H1 (cell line): Measurements from ENCODE around the gene PEX26. TPM values are rescaled to one million over a fixed set of nuclear protein-coding genes. Genes with fewer than 3 reads are reported as not detected.

ENCODE experiments used
- CTCF ChIA-PET: fragments of 300-600 bp; sonication (Branson Sonifier 250); formaldehyde crosslinking; loops from one replicate; lab custom pipeline; 2021; ENCODE audit not compliant: partially characterized antibody; lab: Charles Lee
- POLR2A ChIA-PET: fragments of 300-600 bp; sonication (Branson Sonifier 250); formaldehyde crosslinking; loops from one replicate; lab custom pipeline; 2021; ENCODE audit warnings: inconsistent platforms; ENCODE audit not compliant: partially characterized antibody; lab: Charles Lee
- DNase-seq, 2 experiments: peaks; one replicate each; pipeline versions ENCODE4 v3.0.0 to v3.0.0-alpha.2; 2010 to 2022; ENCODE audit warnings: low spot score in 2 of 2, low read depth in 1 of 2, mixed read lengths in 1 of 2
- FAIRE-seq: peaks from 2 replicates; lab custom pipeline; 2011; peaks lifted over from hg19 to GRCh38; lab: Jason Lieb, UNC
- H2AFZ ChIP-seq: 2 replicates; pipeline ENCODE4 v1.8.1; 2012; ENCODE audit warnings: low read length, inconsistent platforms
- H2AK5ac ChIP-seq: 2 replicates; pipeline ENCODE4 v1.6.1; 2013; ENCODE audit warnings: low read depth, low read length
- H2BK120ac ChIP-seq: replicated peaks from 2 replicates; pipeline ENCODE3; 2013; ENCODE audit warnings: low read depth, low read length, inconsistent platforms
- H2BK12ac ChIP-seq: 2 replicates; pipeline ENCODE4 v1.6.1; 2013; ENCODE audit warnings: low read depth, low read length
- H2BK15ac ChIP-seq: 2 replicates; pipeline ENCODE4 v1.6.1; 2013; ENCODE audit warnings: low read length
- H2BK20ac ChIP-seq: 2 replicates; pipeline ENCODE4 v1.6.1; 2013; ENCODE audit warnings: low read length
- H2BK5ac ChIP-seq: 2 replicates; pipeline ENCODE4 v1.6.1; 2013; ENCODE audit warnings: low read depth, low read length
- H3K14ac ChIP-seq: 2 replicates; pipeline ENCODE4 v1.6.1; 2013; ENCODE audit warnings: inconsistent platforms; ENCODE audit not compliant: insufficient read length
- H3K18ac ChIP-seq: 2 replicates; pipeline ENCODE4 v1.6.1; 2013; ENCODE audit warnings: low read length; ENCODE audit errors: extremely low read depth
- H3K23ac ChIP-seq: 2 replicates; pipeline ENCODE4 v1.6.1; 2013; ENCODE audit warnings: inconsistent platforms; ENCODE audit not compliant: insufficient read length
- H3K23me2 ChIP-seq: 2 replicates; pipeline ENCODE4 v1.6.1; 2013; ENCODE audit warnings: low read depth, low read length
- H3K27ac ChIP-seq: 2 replicates; pipeline ENCODE4 v1.6.1; 2011; ENCODE audit warnings: low read depth, low read length, inconsistent platforms
- H3K27me3 ChIP-seq, 4 experiments: replicated peaks in 1 of 4; 1 replicate in 1 of 4; 2 replicates in 3 of 4; pipeline versions ENCODE4 v1.6.1 to v1.8.1; 2011 to 2013; ENCODE audit warnings: low read length in 3 of 4, mild to moderate bottlenecking in 3 of 4, inconsistent platforms in 2 of 4, mixed read lengths in 2 of 4, moderate library complexity in 1 of 4; ENCODE audit not compliant: control insufficient read depth in 3 of 4, insufficient read depth in 3 of 4; ENCODE audit errors: extremely low read depth in 1 of 4
- H3K36me3 ChIP-seq, 4 experiments: 2 replicates each; pipeline versions ENCODE4 v1.6.1 to v1.8.1; 2011 to 2013; ENCODE audit warnings: mild to moderate bottlenecking in 4 of 4, low read length in 3 of 4, moderate library complexity in 2 of 4, control low read depth in 1 of 4, inconsistent platforms in 1 of 4; ENCODE audit not compliant: insufficient read depth in 4 of 4, control insufficient read depth in 2 of 4
- H3K4ac ChIP-seq: replicated peaks from 2 replicates; pipeline ENCODE3; 2013; ENCODE audit warnings: low read length, low read depth, mixed read lengths, inconsistent platforms; ENCODE audit not compliant: insufficient read length
- H3K4me1 ChIP-seq, 4 experiments: replicated peaks in 1 of 4; 1 replicate in 1 of 4; 2 replicates in 3 of 4; pipeline versions ENCODE4 v1.6.1 to v1.8.1; 2011 to 2013; ENCODE audit warnings: low read length in 3 of 4, inconsistent platforms in 2 of 4, mixed read lengths in 1 of 4; ENCODE audit not compliant: insufficient read depth in 4 of 4, control insufficient read depth in 3 of 4
- H3K4me2 ChIP-seq, 2 experiments: 2 replicates each; pipeline versions ENCODE4 v1.6.1 to v1.8.1; 2011 to 2013; ENCODE audit warnings: low read depth in 2 of 2, low read length in 2 of 2, control low read depth in 1 of 2, inconsistent platforms in 1 of 2, mild to moderate bottlenecking in 1 of 2; ENCODE audit not compliant: insufficient read depth in 1 of 2
- H3K4me3 ChIP-seq, 4 experiments: fragments of 200-600, 300-600 bp in 1 of 4; sonication (generic), shearing (Covaris generic), sonication (Bioruptor Twin) in 1 of 4; 2 replicates each; pipeline versions ENCODE4 v1.5.1 to v1.8.1; 2011 to 2016; ENCODE audit warnings: low read length in 4 of 4, low read depth in 3 of 4, control low read depth in 2 of 4, inconsistent platforms in 2 of 4, mild to moderate bottlenecking in 2 of 4, mixed read lengths in 1 of 4, moderate library complexity in 1 of 4; ENCODE audit not compliant: insufficient read depth in 2 of 4; ENCODE audit errors: extremely low read depth in 1 of 4
- H3K56ac ChIP-seq: replicated peaks from 2 replicates; pipeline ENCODE3; 2013; ENCODE audit warnings: low read depth, mild to moderate bottlenecking, mixed read lengths, low read length, inconsistent platforms; ENCODE audit not compliant: insufficient read length
- H3K79me1 ChIP-seq: 2 replicates; pipeline ENCODE4 v1.6.1; 2013; ENCODE audit warnings: low read depth, low read length, control low read depth
- H3K79me2 ChIP-seq, 2 experiments: 2 replicates each; pipeline versions ENCODE4 v1.6.1 to v1.8.1; 2012 to 2013; ENCODE audit warnings: low read length in 2 of 2, mild to moderate bottlenecking in 2 of 2, inconsistent platforms in 1 of 2; ENCODE audit not compliant: insufficient read depth in 2 of 2, control insufficient read depth in 1 of 2
- H3K9ac ChIP-seq, 4 experiments: replicated peaks in 1 of 4; 1 replicate in 1 of 4; 2 replicates in 3 of 4; pipeline versions ENCODE4 v1.6.1 to v1.8.1; 2011 to 2013; ENCODE audit warnings: low read depth in 3 of 4, low read length in 3 of 4, control low read depth in 2 of 4, mild to moderate bottlenecking in 2 of 4, moderate library complexity in 2 of 4, inconsistent platforms in 1 of 4; ENCODE audit errors: extremely low read depth in 1 of 4
- H3K9me3 ChIP-seq, 2 experiments: 2 replicates each; pipeline versions ENCODE4 v1.6.1 to v1.8.1; 2012 to 2013; ENCODE audit warnings: mild to moderate bottlenecking in 2 of 2, moderate library complexity in 2 of 2, control low read depth in 1 of 2, inconsistent platforms in 1 of 2, low read depth in 1 of 2, low read length in 1 of 2, mixed read lengths in 1 of 2; ENCODE audit not compliant: insufficient read depth in 2 of 2
- H4K20me1 ChIP-seq, 2 experiments: replicated peaks in 1 of 2; 2 replicates each; pipeline versions ENCODE3 to v1.8.1; 2011 to 2013; ENCODE audit warnings: inconsistent platforms in 2 of 2, low read length in 2 of 2, mild to moderate bottlenecking in 1 of 2; ENCODE audit not compliant: insufficient read depth in 2 of 2, control insufficient read depth in 1 of 2
- H4K5ac ChIP-seq: 2 replicates; pipeline ENCODE4 v1.6.1; 2013; ENCODE audit warnings: low read length, low read depth, mixed read lengths, inconsistent platforms; ENCODE audit not compliant: insufficient read length
- H4K8ac ChIP-seq: 2 replicates; pipeline ENCODE4 v1.8.0; 2013; ENCODE audit warnings: mild to moderate bottlenecking, moderate library complexity, low read length, inconsistent platforms; ENCODE audit not compliant: insufficient read depth; ENCODE audit errors: extremely low read depth
- H4K91ac ChIP-seq: replicated peaks from 2 replicates; pipeline ENCODE3; 2013; ENCODE audit warnings: low read length, mixed read lengths, inconsistent platforms; ENCODE audit not compliant: insufficient read length
- CBX5 ChIP-seq: fragments of 300-800, 300-1000 bp; sonication (generic); IDR thresholded peaks from 2 replicates; pipeline ENCODE4 v1.7.1; 2016; ENCODE audit warnings: antibody characterized with exemption, low read length, low read depth
- CREB1 ChIP-seq: IDR thresholded peaks from 2 replicates; pipeline ENCODE4 v1.6.1; 2012; ENCODE audit warnings: inconsistent platforms
- EZH2 ChIP-seq: fragments of 200-600 bp; sonication (generic); IDR thresholded peaks from 2 replicates; pipeline ENCODE4 v1.7.1; 2012; ENCODE audit warnings: low read depth, mild to moderate bottlenecking, moderate library complexity, low read length, inconsistent platforms; ENCODE audit not compliant: severe bottlenecking
- FOSL1 ChIP-seq: IDR thresholded peaks from 2 replicates; pipeline ENCODE4 v1.6.1; 2011; ENCODE audit warnings: mild to moderate bottlenecking, low read depth, low read length, moderate library complexity; ENCODE audit not compliant: insufficient read depth
- KDM5A ChIP-seq: fragments of 200-600 bp; IDR thresholded peaks from 2 replicates; pipeline ENCODE4 v1.7.1; 2012; ENCODE audit warnings: mild to moderate bottlenecking, low read length, inconsistent platforms, mixed read lengths
- NRF1 ChIP-seq: IDR thresholded peaks from 2 replicates; pipeline ENCODE4 v1.6.1; 2011; ENCODE audit warnings: mild to moderate bottlenecking, low read depth, low read length, improper control_type of control experiment
- PHF8 ChIP-seq: fragments of 200-600 bp; sonication (generic); conservative IDR thresholded peaks from 2 replicates; pipeline ENCODE4 v1.7.1; 2012; ENCODE audit warnings: low read depth, mild to moderate bottlenecking, inconsistent platforms, low read length, moderate library complexity
- POLR2AphosphoS5 ChIP-seq: IDR thresholded peaks from 2 replicates; pipeline ENCODE4 v1.6.1; 2011; ENCODE audit warnings: low read depth, low read length
- SAP30 ChIP-seq: fragments of 300-600 bp; sonication (generic); IDR thresholded peaks from 2 replicates; pipeline ENCODE4 v1.7.1; 2012; ENCODE audit warnings: low read length, moderate library complexity, mild to moderate bottlenecking, inconsistent platforms; ENCODE audit not compliant: insufficient read depth, insufficient replicate concordance
- SIX5 ChIP-seq: IDR thresholded peaks from 2 replicates; pipeline ENCODE4 v1.6.1; 2011; ENCODE audit warnings: mild to moderate bottlenecking, low read depth, low read length
- SP1 ChIP-seq: IDR thresholded peaks from 2 replicates; pipeline ENCODE4 v1.6.1; 2011; ENCODE audit warnings: low read depth, low read length
- TAF7 ChIP-seq: optimal IDR thresholded peaks from 2 replicates; pipeline ENCODE3; 2011; ENCODE audit warnings: low read depth, mild to moderate bottlenecking, inconsistent platforms, low read length, moderate library complexity, borderline replicate concordance
- TEAD4 ChIP-seq: IDR thresholded peaks from 2 replicates; pipeline ENCODE4 v1.6.1; 2012; ENCODE audit warnings: low read depth, low read length, inconsistent platforms, mixed read lengths
- ZNF274 ChIP-seq: IDR thresholded peaks from 2 replicates; pipeline ENCODE4 v1.7.0; 2012; ENCODE audit warnings: low read length, borderline replicate concordance; ENCODE audit errors: extremely low read depth
- WGBS, 2 experiments: shearing (Covaris generic) in 1 of 2; methylation state at CpG; one replicate each; pipeline versions ENCODE4 v1.1.6 to v1.1.7; 2013 to 2015; ENCODE audit warnings: low lambda C conversion rate in 2 of 2, mixed read lengths in 2 of 2, inconsistent platforms in 1 of 2, low coverage in 1 of 2, missing lambda C conversion rate in 1 of 2; ENCODE audit not compliant: insufficient replicate concordance in 2 of 2, insufficient coverage in 1 of 2, insufficient read length in 1 of 2; ENCODE audit errors: extremely low coverage in 1 of 2, missing lambda C conversion rate in 1 of 2; 5-methylcytosine and 5-hydroxymethylcytosine counted together
- polyA plus RNA-seq, 7 experiments: library from polyadenylated mRNA; depleted of rRNA in 3 of 7; stranded (reverse) in 5 of 7; unstranded in 2 of 7; fragments of >200 nt in 5 of 7; fragments of 200-250 nt in 2 of 7; gene quantifications; 1 replicate in 5 of 7; 2 replicates in 1 of 7; 4 replicates in 1 of 7; pipeline versions ENCODE4 v1.2.1 to v1.2.3, GENCODE V29; 2011 to 2013; ENCODE audit warnings: missing spikeins in 2 of 7, mixed read lengths in 2 of 7
- total RNA-seq: library from RNA; stranded (reverse); fragmentation: NEBNext Ultra II Directional; extraction: Animal tissue kit (Norgen Biotek cat#: 25700); gene quantifications from 2 replicates; pipeline ENCODE4 v1.2.1, GENCODE V29; 2021

Gene PEX26
- total and polyA plus RNA-seq, 2 of the 8 experiments (the other 6 are each of a cell fraction or from before 2014, with no cell fraction given): 33.1 to 49.0 TPM

DNA sequence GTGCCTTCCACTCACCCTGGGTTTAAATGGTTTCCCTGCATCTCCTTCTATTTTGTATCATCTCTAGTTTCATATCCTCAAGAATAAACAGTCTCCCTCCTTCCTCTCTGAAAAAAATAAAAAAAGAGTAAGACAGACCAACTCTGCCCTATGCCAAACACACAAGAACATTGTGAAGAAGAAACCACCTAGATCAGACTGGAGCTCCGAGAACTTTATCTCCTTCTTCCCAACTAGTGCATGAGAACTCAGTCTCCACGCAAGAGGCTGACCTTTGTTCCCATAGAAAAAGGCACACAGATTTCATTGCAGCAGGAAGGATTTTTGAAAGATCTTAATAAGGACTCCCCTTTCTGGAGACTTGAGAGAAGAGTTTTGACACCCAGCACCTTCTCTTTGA lies 8.7 kb upstream of the PEX26 start:
- no peak overlapping the region for H3K14ac ChIP-seq
- FAIRE-seq: no peak
- no peak overlapping the region for H2BK15ac ChIP-seq
- no peak overlapping the region for H3K4ac ChIP-seq
- no peaks in the 10 kb centered on the region for H4K20me1 ChIP-seq
- no peak overlapping the region for H2BK120ac ChIP-seq
- H3K27me3 ChIP-seq: peaks cover 0 to 2% (median 0%) of the 10 kb centered on the region in 4 experiments; a peak in 2 of 7 replicates
- ChIA-PET POLR2A (no interaction called here), CTCF (interaction anchor here (0.9 to 11.5 kb wide), 4 partner anchors 9 to 236 kb away, joined by 3 to 163 read pairs (median 4); partner anchors contain the start of gene PEX26)
- no peak overlapping the region for H3K23ac ChIP-seq
- no peaks in the 10 kb centered on the region for H3K79me2 ChIP-seq
- no peak overlapping the region for H4K8ac ChIP-seq
- H3K18ac ChIP-seq: no peak overlapping the region
- no peak overlapping the region for H2AK5ac ChIP-seq
- no peaks in the 10 kb centered on the region for H3K4me1 ChIP-seq
- H3K27ac ChIP-seq: no peak overlapping the region
- no peaks in the 10 kb centered on the region for H3K9me3 ChIP-seq
- H3K9ac ChIP-seq: no peak overlapping the region
- no peak overlapping the region for H3K4me2 ChIP-seq
- H3K36me3 ChIP-seq: no peaks in the 10 kb centered on the region
- H3K4me3 ChIP-seq: no peak overlapping the region
- H2BK12ac ChIP-seq: no peak overlapping the region
- H3K56ac ChIP-seq: no peak overlapping the region
- no peak overlapping the region for H4K5ac ChIP-seq
- 90% methylated on average over 2 of the region's 2 CpGs; no CpG with 5 or more reads in 1 of the 2 experiments for WGBS, 2 experiments
- H2BK20ac ChIP-seq: no peak overlapping the region
- H4K91ac ChIP-seq: no peak overlapping the region
- H3K79me1 ChIP-seq: no peaks in the 10 kb centered on the region
- H2AFZ ChIP-seq: no peak overlapping the region
- no peak overlapping the region for H2BK5ac ChIP-seq
- no peak for DNase-seq
- no peaks in the 10 kb centered on the region for H3K23me2 ChIP-seq
- no peak for TF ChIP-seq TAF7
- no peak for TF ChIP-seq CBX5
- TF ChIP-seq SIX5: no peak
- no peak for TF ChIP-seq KDM5A
- no peak for TF ChIP-seq CREB1
- no peak for TF ChIP-seq TEAD4
- no peak for TF ChIP-seq ZNF274
- no peak for TF ChIP-seq SP1
- no peak for TF ChIP-seq POLR2AphosphoS5
- TF ChIP-seq FOSL1: no peak
- TF ChIP-seq SAP30: no peak
- TF ChIP-seq PHF8: no peak
- TF ChIP-seq EZH2: no peak
- no peak for TF ChIP-seq NRF1
